ENCODE results near the gene STXBP5L.
"Not testable (repeated sequence)": the region's sequence is repeated elsewhere in the genome, so short reads cannot be mapped to it uniquely, and the experiment has no call there.

STXBP5L gene

DNA sequence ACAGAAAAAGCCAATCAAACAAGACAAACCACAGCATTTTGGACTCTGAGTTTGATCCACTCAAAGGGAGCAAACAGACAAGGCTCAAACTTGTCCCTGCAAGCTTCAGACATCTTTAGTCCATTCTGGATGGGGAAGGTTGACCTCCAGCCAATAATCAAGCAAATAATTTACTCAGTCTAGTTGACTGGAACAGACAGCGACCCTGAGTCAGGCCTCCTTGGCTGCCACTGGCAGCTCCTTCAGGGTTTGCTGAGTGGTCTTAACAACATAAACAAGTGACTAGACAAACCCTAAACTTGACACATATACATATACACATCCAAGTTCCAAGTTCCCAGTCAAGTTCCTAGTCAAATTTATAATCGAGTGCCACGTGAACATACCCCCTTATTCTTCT is 323.9 kb downstream of the STXBP5L start:
- no peak for DNase-seq (ENCODE audit: low spot score)

DNA sequence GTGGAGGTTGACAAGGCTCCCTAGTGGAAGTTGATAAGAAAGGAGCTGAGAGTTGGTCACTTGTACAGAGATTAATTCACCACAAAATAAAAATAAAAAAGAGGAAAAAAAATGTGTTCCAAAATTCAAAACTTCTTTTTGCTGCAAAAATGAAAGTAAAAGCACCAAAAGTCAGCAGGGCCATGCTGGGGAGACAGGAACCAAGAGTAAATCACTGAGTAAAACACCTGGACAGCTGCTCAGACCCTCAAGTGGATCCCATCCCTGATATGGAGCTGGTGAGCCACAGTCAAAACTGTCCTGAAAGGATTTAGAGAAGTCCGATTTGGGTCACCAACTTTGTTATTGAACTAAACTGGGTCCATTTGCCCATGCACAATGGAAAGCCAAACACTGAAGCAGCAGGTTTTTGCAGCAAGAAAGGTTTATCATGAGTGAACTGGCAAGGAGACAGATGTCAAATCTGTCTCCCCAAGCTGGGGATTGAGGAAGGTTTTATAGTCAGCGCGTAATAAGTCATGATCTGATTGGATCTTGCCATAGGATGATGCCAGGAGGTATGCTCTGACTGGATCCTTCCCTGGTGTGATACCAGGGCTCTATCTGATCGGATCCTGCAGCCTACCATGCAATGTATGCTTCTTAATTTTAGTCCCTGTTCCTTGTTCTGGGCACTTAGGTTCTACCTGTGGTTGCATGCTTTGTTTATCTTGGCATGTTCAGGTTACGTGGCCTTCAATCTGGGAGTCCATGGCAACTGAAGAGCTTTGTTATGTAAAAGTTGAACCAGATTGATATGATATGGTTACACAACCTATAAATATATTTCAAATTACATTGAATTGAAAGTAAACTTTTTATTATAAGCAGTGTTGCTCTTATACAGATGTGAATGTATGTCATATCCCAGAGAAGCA is 324.6 kb downstream of the STXBP5L start:
- no peak for DNase-seq (ENCODE audit: low spot score)

DNA sequence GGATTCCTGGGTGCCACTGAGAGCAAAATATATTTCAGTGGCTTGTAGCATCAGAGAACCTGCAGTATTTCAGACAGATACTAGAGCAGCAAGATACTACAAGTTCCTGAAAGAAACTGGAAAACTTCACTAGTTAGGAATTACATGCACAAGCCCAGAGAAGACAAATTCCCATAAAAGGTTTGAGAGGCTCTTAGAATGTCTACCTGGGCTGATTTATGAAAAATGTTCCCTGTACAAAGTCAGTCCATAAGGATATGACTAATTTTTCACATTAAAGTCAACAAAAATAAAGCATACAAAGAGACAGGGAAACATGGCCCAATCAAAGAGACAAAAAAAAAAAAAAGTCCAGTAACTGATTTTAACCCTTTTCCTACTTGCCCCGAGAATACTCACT is 335.2 kb downstream of the STXBP5L start:
- no peak for DNase-seq (ENCODE audit: low spot score)

DNA sequence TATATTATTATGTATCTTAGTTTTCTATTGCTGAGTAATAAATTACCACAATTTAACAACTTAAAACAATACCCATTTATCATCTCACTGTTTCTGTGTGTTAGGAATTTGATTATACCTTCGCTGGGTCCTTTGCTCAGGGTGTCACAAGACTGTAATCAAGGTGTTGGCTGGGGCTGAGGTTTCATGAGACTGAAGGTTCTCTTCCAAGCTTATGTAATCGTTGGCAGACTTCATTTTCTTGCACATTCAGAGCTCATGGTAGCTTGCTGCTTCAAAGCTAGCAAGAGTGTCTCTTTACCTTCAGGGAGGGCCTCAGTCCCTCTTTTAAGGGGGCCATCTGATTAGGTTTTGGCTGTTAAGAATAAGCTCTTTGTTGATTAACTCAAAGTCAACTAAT is 344.7 kb downstream of the STXBP5L start:
- no peak for DNase-seq (ENCODE audit: low spot score)

DNA sequence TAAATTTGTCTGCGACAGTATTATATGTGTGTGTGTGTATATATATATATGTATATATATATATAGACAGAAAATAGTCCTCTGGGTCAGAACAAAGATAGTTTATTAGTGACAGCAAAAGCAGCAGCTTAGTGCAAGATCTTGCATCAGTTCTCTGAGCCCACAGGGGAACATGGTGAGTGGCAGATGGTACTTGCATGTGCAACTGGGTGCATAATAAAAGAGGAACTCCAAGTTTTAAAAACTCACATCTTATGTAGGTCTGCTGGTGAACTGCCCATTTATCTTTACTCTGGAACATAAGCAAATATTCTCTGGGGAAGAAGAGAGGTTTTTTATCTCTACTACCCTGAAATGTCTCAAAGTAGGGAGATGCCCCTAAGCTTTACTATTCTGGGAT is 361.4 kb downstream of the STXBP5L start:
- no peak for DNase-seq (ENCODE audit: low spot score)

DNA sequence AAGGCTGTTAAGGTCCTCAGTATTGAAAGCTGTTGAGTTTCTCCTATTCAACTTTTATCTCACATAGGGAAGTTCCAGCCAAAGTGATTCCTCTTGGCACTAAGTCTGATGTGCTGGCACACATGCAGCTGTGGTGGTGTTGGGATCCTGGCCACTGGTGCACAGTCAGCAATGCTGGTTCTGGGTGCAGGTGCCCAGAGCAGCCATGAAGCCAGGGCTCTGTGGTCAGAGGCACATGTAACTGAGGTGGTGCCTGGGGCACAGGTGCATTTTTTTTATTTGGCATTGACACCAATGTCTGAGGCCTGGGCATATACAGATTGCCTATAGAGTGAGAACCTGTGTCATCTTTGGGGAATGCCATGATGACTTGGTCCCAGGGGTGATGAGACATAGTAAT is 366.4 kb downstream of the STXBP5L start:
- no peak for DNase-seq (ENCODE audit: low spot score)

DNA sequence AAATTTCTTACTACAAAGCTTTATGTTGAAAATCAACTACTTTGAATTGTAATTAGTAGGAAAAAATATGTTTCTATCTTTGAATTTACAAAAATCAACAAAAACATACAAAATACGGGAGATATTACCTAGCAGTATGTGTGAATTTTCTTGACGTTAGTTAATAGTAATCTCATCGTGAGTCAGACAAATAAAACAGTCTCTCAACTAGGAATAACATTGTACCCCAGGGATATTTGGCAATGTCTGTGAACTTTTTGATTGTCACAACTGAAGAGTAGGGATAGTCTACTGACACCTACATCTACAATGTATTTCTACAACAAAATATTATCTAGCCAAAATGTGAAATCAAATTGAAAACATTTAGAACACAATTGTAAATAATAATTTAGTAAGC is 387.4 kb downstream of the STXBP5L start:
- no peak for DNase-seq (ENCODE audit: low spot score)

DNA sequence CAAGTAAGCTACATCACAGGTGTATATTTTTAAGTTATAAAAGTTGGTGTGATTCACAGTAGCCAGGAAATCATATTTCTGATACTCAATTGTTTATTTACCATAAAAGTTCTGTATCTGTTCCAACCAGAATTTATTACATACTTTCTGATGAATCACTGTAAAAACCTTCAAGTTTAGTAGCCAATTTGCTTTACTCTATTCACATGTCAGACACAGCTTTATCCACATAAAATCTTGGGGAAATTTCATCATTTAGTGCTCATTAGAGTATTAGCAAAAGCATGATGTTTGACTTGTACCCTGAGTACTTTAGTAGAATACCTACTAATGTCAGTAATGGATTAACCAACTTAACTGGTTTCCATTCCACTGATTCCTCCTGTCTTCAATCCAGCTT is 388.0 kb downstream of the STXBP5L start:
- DNase-seq (ENCODE audit: low spot score): no peak

DNA sequence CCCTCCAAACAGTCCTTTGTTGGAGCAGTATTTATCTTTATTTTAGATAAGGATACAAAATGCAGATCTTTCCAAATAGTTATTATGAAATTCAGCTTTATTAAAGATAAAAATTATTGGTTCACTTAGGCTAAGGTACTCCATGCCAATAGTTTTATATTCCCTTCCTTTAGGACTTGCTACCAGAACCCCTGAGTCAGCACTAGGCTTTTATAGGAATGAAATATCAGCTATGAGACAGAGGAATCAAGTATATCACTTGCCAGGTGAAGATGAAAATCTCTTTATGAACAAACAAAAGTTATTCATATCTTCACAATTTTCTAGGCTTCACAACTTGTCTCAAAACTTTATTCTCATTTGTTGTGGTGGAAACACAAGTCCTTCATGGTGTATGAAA is 416.3 kb downstream of the STXBP5L start:
- no peak for DNase-seq (ENCODE audit: low spot score)

DNA sequence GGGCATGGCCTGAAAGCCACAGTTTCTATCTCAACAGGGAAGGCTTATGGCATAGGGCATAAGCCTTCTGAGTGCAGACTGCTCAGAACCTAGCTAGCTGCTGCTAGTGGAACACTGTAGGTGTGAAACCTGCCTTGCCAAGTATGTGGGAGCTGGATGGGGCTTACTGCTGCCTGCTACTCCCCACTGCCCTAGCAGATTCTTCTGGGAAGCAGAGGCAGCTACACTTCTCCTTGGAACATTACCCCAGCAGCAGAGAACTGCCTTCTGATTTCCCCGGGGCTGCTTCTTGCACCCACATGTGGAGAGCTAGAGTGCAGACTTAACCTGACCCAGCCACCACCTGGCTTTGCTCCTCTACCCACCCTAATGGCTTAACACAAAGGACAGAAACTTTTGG is 422.1 kb downstream of the STXBP5L start:
- DNase-seq (ENCODE audit: low spot score): no peak

DNA sequence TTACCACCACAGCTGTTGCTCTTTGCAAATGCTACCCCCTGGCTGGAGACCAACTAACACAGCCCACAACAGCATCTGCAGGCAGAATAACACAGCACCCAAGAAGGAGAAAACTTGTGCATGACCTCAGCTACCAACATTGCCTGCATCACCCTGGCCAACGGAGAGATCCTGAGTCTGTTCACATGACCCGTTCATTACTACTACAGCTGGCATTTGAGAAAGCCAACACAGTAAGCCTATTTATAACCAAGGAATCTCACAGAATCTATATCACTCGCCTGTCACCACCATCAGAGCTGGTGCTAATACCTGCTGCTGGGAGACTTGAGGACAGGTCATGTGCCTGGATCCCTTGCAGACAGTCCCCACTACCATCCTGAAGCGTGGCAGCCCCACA is 422.6 kb downstream of the STXBP5L start:
- DNase-seq (ENCODE audit: low spot score): no peak

DNA sequence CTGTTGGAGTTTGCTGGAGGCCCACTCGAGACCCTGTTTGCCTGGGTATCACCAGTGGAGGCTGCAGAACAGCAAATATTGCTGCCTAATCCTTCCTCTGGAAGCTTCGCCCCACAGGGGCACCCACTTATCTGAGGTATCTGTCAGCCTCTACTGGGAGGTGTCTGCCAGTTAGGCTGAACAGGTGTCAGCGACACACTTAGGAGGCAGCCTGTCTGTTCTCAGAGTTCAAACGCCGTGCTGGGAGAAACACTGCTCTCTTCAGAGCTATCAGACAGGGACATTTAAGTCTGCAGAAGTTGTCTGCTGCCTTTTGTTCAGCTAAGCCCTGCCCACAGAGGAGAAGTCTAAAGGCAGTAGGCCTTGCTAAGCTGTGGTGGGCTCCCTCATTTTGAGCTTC is 448.0 kb downstream of the STXBP5L start:
- not testable (repeated sequence) for DNase-seq (ENCODE audit: low spot score)

DNA sequence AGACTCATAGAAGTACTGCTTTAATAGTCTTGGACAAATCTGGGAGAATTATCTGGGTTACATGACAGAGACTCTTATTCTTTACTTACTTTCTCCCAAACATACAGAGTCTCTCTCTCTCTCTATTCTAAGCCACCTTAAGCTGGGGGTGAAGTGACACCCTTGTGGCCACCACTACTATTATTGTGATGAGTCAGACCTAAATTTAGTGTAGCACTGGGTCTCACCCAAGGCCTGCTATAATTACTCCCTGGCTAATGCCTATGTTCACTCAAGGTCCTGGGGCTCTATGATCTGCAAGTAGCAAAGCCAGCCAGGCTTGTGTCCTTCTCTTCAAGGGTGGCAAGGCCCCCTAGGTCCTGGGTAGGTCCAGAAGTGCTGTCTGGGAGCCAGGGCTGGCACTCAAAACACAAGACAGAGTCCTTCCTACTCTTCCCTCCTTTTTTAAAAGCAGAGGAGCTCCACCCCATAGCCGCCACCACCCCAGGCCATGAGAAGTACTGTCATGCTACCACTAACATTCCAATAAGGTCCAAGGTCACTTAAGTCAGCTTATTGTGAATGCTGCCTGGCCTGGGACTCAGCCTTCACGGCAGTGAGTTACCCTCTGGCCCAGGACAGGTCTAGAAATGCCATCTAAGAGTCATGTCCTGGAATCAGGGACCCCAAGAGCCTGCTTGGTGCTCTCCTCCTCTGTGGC is 454.2 kb downstream of the STXBP5L start:
- no peak for DNase-seq (ENCODE audit: low spot score)

DNA sequence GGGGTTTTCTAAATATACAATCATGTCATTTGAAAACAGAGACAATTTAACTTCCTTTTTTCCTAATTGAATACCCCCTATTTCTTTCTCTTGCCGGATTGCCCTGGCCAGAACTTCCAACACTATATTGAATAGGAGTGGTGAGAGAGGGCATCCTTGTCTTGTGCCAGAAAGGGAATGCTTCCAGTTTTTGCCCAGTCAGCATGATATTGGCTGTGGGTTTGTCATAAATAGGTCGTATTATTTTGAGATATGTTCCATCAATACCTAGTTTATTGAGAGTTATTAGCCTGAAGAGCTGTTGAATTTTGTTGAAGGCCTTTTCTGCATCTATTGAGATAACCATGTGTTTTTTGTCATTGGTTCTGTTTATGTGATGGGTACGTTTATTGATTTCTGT is 480.3 kb downstream of the STXBP5L start:
- not testable (repeated sequence) for DNase-seq (ENCODE audit: low spot score)

DNA sequence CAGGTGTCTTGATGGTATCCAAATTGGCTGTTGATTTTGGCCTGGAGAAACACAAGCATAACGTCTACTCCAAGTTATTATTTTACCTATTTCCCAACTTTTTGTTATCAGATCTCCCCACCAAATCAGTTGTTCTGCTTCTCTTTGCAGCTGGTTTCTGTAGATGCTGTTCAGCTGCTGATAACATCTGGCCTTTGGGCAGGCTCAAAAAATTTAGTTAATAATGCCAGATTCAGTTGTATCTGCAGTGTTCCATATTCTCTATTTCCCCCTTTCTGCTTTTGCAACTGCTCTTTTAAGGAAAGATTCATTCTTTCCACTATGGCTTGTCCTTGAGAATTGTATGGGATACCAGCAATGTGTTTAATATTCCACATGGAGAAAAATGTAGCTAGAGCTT is 488.0 kb downstream of the STXBP5L start:
- not testable (repeated sequence) for DNase-seq (ENCODE audit: low spot score)

DNA sequence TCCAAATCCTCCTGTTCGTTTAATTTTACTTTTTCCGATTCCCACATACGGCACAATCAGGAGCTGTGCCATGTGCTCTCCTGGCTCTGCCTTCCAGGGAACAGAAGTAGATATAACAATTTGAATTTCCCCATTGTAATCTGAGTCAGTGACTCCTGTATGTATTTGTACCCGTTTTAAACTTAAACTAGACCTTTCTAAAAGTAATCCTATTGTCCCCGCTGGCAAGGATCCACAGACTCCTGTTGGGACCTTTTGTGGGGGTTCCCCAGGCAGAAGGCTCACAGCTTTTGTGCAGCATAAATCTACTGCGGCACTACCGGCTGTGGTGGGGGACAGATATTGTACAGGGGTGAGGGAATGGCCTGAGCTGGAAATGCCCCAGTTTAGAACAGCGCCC is 490.0 kb downstream of the STXBP5L start:
- DNase-seq (ENCODE audit: low spot score): not testable (repeated sequence)

DNA sequence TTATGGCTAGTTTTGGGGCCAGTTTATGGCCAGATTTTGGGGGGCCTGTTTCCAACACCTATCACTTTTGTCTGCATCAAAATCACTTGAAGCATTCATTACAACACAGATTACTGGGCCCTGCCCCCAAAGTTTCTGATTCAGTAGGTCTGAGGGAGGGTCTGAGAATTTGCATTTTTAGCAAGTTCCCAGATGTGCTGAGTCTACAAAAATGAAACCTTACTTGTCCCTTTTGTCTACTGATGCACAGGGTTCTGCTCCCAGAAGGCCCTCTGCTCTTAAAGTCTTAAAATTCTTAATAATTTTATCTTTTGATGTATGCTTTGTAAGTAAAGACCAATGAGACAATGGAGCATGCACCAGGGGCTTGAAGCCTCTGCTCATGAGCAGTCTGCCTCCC is 491.8 kb downstream of the STXBP5L start:
- DNase-seq (ENCODE audit: low spot score): no peak

DNA sequence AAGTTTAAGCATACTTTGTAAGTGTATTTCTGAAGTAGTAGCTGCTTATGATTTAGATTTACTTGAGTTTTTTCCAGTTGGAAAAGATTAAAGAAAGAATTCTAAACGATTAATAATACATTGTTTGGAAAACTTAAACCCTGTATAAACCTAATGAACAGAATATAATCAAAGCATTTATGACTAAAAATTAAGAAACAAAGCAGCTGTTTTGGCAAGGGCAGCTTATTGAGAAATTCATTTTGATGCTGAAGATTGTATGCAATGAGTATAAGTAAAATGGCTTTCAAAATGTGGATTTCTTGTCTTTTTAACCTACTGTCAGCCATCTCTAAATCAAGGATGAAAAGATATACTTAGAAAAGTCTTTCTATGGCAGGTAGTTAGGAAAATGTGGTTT is 497.6 kb downstream of the STXBP5L start:
- DNase-seq (ENCODE audit: low spot score): no peak

DNA sequence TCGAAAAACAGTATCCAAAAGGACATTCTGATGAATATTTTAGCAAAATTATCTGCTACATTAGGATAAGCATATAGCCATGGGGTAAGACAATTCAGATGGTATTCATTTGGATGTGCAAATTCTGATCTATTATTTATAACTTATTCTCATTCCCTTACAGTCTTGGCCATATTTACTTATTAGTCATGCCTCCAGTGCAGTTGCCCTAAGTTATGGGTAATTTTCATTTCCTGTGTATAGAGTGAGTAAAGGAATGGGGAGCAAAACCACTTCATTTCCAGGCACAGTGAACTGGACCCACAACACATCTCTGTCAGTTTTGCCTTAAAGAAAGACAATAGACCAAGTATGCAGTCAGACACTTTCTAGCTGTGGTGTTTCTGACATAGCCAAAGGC is 503.5 kb downstream of the STXBP5L start:
- no peak for DNase-seq (ENCODE audit: low spot score)

DNA sequence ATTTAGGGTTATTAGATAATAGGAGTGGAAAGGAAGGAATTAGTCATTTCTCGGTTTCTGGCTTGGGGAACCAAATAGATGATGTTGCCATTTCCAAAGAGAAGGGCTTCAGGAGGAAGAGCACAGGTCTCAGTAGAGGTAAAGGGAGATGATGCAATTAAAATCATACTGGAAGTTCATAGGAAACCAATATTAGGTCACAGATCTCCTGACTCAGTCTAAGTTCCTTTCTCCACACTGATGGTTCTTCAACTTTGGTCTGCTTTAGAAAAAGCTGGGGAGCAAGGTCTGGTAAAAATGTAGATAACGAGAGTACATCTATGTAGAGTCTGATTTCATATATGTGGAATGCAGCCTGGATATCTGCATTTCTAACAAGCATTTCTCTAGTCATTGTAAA is 506.9 kb downstream of the STXBP5L start:
- no peak for DNase-seq (ENCODE audit: low spot score)

DNA sequence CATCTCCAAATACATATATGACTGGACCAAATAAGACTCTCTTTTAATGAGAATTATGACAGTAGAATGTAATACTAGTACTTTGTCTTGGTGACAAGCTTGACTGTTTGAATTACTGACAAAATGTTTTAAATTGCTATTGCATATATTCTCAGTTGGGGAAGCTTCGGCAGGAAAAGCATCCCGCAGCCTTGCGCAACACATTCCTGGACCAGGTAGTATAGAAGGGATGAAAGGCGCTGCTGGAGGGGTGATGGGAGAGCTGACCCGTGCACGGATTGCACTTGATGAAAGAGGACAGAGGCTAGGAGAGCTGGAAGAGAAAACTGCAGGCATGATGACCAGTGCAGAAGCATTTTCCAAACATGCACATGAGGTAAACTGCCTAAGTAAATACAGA is 510.2 kb downstream of the STXBP5L start:
- DNase-seq (ENCODE audit: low spot score): no peak

DNA sequence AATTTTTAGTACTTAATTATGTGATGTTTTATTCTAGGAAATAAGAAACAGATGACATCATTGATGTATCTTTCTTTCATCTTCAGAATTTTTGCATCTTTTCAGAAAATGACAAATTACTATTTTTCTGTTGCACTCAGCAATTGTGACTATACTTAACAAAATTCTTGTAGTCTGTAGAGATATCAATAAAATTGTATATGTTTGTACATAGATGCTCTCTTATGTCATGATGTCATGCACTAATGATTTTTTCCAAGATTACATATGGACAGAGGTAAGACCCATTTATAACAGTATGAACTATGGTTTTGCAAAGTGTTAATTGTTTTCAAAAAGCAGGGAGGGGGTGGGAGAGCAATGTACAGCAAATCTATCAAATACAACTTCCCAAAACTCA is 516.5 kb downstream of the STXBP5L start:
- DNase-seq (ENCODE audit: low spot score): no peak

DNA sequence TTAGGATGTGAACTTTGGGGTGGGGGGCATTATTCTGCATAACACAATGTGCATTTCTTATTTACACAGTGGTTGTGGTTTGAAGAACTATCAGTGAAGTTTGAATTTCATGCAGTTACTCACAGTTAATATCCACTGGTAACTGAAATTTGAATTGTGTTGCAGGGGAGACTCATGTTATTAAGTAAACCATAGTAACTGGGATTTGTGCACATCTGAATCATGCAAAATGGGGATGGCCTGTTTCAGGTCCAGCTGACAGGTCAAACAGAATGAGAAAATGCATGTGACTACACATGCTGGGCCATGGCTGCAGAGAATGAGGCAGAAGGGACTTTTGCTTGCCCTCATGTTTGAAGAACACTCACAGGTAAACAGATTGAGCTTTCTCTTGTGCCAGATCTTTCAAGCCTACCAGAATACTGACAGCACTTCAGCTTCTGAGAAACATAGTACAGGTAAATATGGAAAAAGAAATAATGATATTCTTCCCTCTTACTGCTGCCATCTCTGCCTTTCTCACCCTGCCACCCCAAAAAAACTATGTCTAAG is 522.7 kb downstream of the STXBP5L start:
- no peak for DNase-seq (ENCODE audit: low spot score)

Measured in D341Med (cell line).